Measurements from ENCODE around the gene XAGE3.

Gene XAGE3

DNA sequence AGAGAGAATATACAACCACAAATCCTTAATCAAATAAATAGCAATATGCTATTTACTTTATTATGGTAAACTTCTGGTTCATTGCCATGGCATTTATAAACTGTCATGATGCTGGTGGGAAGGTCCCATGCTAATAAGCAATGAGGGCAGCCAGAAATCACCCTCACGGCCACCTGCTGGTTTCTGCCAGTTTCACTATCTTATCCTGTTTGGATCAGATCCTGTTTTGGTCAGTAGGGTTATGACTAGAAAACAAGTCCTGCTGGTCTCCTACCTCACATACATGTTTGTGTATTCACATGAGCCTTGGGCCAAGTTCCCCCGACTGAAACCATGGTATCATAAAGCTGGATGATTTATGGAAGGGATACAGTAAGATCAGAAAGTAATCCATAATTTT is 28.7 kb downstream of the XAGE3 start:
- H3K4me1 ChIP-seq (ENCODE audit: insufficient read depth, low read length, poor library complexity, severe bottlenecking): no peaks in the 10 kb centered on the region
- no peak overlapping the region for H2AFZ ChIP-seq (ENCODE audit: low read length)
- H3K36me3 ChIP-seq (ENCODE audit: insufficient read depth, low read length): no peaks in the 10 kb centered on the region
- no peak overlapping the region for H3K4me3 ChIP-seq (ENCODE audit: low read length, poor library complexity, severe bottlenecking)
- H3K9ac ChIP-seq (ENCODE audit: low read depth, low read length, poor library complexity, severe bottlenecking): no peak overlapping the region
- H3K4me2 ChIP-seq (ENCODE audit: low read depth, low read length, poor library complexity, severe bottlenecking): no peak overlapping the region
- H3K9me2 ChIP-seq (replicated peaks; ENCODE audit: low read depth, low read length): no peaks in the 10 kb centered on the region
- H4K20me1 ChIP-seq (ENCODE audit: insufficient read depth, low read length, poor library complexity, severe bottlenecking): no peaks in the 10 kb centered on the region
- no peaks in the 10 kb centered on the region for H3F3A ChIP-seq (ENCODE audit: low read depth)
- H3K27me3 ChIP-seq (ENCODE audit: insufficient read depth, low read length, poor library complexity, severe bottlenecking): no peaks in the 10 kb centered on the region
- TF ChIP-seq EZH2phosphoT487 (IDR thresholded peaks at IDR 0.05; ENCODE audit: borderline replicate concordance): no peak
- TF ChIP-seq, protein P1, sequence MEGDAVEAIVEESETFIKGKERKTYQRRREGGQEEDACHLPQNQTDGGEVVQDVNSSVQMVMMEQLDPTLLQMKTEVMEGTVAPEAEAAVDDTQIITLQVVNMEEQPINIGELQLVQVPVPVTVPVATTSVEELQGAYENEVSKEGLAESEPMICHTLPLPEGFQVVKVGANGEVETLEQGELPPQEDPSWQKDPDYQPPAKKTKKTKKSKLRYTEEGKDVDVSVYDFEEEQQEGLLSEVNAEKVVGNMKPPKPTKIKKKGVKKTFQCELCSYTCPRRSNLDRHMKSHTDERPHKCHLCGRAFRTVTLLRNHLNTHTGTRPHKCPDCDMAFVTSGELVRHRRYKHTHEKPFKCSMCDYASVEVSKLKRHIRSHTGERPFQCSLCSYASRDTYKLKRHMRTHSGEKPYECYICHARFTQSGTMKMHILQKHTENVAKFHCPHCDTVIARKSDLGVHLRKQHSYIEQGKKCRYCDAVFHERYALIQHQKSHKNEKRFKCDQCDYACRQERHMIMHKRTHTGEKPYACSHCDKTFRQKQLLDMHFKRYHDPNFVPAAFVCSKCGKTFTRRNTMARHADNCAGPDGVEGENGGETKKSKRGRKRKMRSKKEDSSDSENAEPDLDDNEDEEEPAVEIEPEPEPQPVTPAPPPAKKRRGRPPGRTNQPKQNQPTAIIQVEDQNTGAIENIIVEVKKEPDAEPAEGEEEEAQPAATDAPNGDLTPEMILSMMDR (conservative IDR thresholded peaks at IDR 0.05; ENCODE audit: low read length): no peak
- no peaks in the 10 kb centered on the region for H3K9me3 ChIP-seq (ENCODE audit: insufficient read depth, low read depth, low read length)
- no peaks in the 10 kb centered on the region for H3K79me2 ChIP-seq (ENCODE audit: insufficient read depth, low read length)

DNA sequence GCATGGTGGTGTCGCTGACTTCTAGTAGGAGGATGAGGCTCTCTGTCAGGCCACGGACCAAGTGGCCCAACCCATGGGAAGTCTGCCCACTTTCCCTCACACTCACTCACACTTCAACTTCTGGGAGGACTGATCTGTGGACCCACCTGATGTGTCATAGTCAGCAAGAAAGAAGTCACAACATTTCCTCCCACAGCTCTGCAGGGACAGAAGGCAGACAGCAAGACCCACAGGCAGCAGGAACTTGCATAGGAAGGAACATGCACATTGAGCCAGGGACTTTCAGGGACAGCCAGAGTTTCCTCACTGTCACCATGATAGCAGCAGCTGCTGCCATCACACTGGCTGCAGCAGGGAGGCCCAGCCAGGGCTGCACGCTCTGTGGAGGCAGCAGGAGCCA is 37.3 kb downstream of the XAGE3 start:
- no peak overlapping the region for H3K9ac ChIP-seq (ENCODE audit: low read depth, low read length, poor library complexity, severe bottlenecking)
- no peaks in the 10 kb centered on the region for H3K79me2 ChIP-seq (ENCODE audit: insufficient read depth, low read length)
- no peaks in the 10 kb centered on the region for H3K9me2 ChIP-seq (replicated peaks; ENCODE audit: low read depth, low read length)
- H3K9me3 ChIP-seq (ENCODE audit: insufficient read depth, low read depth, low read length): no peaks in the 10 kb centered on the region
- no peaks in the 10 kb centered on the region for H3F3A ChIP-seq (ENCODE audit: low read depth)
- H4K20me1 ChIP-seq (ENCODE audit: insufficient read depth, low read length, poor library complexity, severe bottlenecking): no peaks in the 10 kb centered on the region
- no peak overlapping the region for H2AFZ ChIP-seq (ENCODE audit: low read length)
- no peak overlapping the region for H3K4me2 ChIP-seq (ENCODE audit: low read depth, low read length, poor library complexity, severe bottlenecking)
- H3K4me1 ChIP-seq (ENCODE audit: insufficient read depth, low read length, poor library complexity, severe bottlenecking): no peaks in the 10 kb centered on the region
- H3K4me3 ChIP-seq (ENCODE audit: low read length, poor library complexity, severe bottlenecking): no peak overlapping the region
- no peaks in the 10 kb centered on the region for H3K27me3 ChIP-seq (ENCODE audit: insufficient read depth, low read length, poor library complexity, severe bottlenecking)
- TF ChIP-seq, protein P1 (conservative IDR thresholded peaks at IDR 0.05; ENCODE audit: low read length): no peak
- no peak for TF ChIP-seq EZH2phosphoT487 (IDR thresholded peaks at IDR 0.05; ENCODE audit: borderline replicate concordance)
- H3K36me3 ChIP-seq (ENCODE audit: insufficient read depth, low read length): no peaks in the 10 kb centered on the region

DNA sequence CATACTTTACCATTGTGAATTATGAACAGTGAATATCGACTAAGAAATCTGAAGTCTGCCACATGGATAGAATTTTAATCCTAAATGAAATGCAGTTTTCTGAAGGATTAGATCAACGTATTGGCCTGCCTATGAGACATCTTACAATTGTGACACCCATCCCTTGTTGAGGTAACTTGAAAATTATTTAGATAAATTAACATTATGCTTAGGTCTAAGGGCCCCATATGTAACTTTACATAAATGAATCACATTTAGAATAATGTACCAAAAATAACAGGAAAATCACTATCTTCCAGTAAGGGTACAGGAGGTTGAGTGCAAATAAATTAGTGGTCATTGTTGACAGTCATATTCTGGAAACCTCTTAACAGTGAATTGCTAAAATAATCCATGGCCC is 43.3 kb downstream of the XAGE3 start:
- Histone ChIP-seq H3K4me3 (ENCODE audit: low read length, poor library complexity, severe bottlenecking) (no peak overlapping the region), H2AFZ (ENCODE audit: low read length) (no peak overlapping the region), H3K79me2 (ENCODE audit: insufficient read depth, low read length) (no peaks in the 10 kb centered on the region), H3K9me3 (ENCODE audit: insufficient read depth, low read depth, low read length) (no peaks in the 10 kb centered on the region), H3K9ac (ENCODE audit: low read depth, low read length, poor library complexity, severe bottlenecking) (no peak overlapping the region), H3K9me2 (replicated peaks; ENCODE audit: low read depth, low read length) (no peaks in the 10 kb centered on the region), H3K4me2 (ENCODE audit: low read depth, low read length, poor library complexity, severe bottlenecking) (no peak overlapping the region), H4K20me1 (ENCODE audit: insufficient read depth, low read length, poor library complexity, severe bottlenecking) (no peaks in the 10 kb centered on the region), H3K36me3 (ENCODE audit: insufficient read depth, low read length) (no peaks in the 10 kb centered on the region), H3K4me1 (ENCODE audit: insufficient read depth, low read length, poor library complexity, severe bottlenecking) (no peaks in the 10 kb centered on the region), H3K27me3 (ENCODE audit: insufficient read depth, low read length, poor library complexity, severe bottlenecking) (no peaks in the 10 kb centered on the region), H3F3A (ENCODE audit: low read depth) (no peaks in the 10 kb centered on the region)
- TF ChIP-seq, protein P1 (conservative IDR thresholded peaks at IDR 0.05; ENCODE audit: low read length): no peak
- TF ChIP-seq EZH2phosphoT487 (IDR thresholded peaks at IDR 0.05; ENCODE audit: borderline replicate concordance): no peak
